Astrocyte of the spinal cord (primary cell): ENCODE measurements around the gene KDM6B.

ENCODE experiments used
- DNase-seq: peaks from one replicate; pipeline ENCODE4 v3.0.0; 2011; ENCODE audit warnings: low read depth, low spot score
- H3K4me3 ChIP-seq: 2 replicates; pipeline ENCODE4 v1.5.1; 2011; ENCODE audit warnings: low read depth, mild to moderate bottlenecking, low read length, moderate library complexity
- CTCF ChIP-seq: IDR thresholded peaks from 2 replicates; pipeline ENCODE4 v1.5.1; 2012; ENCODE audit warnings: low read depth, mild to moderate bottlenecking, low read length, inconsistent platforms
- in situ Hi-C: cut with HindIII; loops from 2 replicates; pipeline ENCODE4 v1.10.0; 2017; ENCODE audit warnings: low sequenced_read_pairs

KDM6B gene

DNA sequence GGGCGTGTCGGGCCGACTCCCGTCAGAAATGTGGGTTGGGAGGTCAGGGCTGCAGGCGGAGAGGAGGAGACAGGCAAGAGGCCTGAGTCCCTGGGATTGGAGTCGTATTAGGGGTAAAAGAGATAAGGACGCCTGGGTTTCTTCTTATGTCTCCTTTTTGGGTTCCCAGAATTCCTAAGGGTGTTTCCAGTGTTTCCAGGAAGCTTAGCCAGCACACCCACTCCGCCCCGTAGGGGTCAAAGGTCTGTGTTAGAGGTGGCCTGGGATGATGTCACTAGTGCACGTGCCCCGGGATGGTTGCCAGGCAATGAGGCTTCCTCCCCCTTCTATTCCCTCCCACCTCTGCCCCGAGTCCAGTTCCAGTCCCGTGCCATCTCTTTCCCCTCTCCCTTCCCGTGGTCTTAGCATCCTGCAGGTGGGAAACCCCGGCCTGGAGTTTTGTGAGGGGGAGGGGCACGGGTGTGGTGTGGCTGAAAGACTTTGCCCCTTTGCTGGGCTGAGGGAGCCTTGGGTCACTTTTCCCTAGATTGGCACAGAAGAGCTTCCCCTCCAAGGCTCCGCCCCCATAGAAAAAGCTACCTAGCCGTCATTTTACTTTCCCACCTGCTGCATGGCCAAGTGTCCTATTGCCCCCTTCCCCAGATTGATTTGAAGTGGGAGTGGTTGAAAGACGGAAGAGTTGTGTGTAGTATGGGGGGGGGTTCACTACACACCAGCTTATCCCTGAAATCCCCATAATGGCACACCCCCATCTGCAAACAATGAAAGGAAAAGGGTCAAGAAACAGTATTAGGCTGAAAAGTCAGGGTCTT is 2.8 kb downstream of the KDM6B start:
- peak overlapping the region; percentile 74 for H3K4me3 ChIP-seq
- in situ Hi-C loops, result no loop called here
- no peak for TF ChIP-seq CTCF
- DNase-seq, result peak; percentile 91

GRCh38 chr17:7837408-7838088 is 3.5 kb downstream of the KDM6B start:
- H3K4me3 ChIP-seq, result peak overlapping the region; percentile 74
- DNase-seq, result peak; percentile 12
- TF ChIP-seq CTCF, result no peak
- in situ Hi-C loops, result no loop called here

DNA sequence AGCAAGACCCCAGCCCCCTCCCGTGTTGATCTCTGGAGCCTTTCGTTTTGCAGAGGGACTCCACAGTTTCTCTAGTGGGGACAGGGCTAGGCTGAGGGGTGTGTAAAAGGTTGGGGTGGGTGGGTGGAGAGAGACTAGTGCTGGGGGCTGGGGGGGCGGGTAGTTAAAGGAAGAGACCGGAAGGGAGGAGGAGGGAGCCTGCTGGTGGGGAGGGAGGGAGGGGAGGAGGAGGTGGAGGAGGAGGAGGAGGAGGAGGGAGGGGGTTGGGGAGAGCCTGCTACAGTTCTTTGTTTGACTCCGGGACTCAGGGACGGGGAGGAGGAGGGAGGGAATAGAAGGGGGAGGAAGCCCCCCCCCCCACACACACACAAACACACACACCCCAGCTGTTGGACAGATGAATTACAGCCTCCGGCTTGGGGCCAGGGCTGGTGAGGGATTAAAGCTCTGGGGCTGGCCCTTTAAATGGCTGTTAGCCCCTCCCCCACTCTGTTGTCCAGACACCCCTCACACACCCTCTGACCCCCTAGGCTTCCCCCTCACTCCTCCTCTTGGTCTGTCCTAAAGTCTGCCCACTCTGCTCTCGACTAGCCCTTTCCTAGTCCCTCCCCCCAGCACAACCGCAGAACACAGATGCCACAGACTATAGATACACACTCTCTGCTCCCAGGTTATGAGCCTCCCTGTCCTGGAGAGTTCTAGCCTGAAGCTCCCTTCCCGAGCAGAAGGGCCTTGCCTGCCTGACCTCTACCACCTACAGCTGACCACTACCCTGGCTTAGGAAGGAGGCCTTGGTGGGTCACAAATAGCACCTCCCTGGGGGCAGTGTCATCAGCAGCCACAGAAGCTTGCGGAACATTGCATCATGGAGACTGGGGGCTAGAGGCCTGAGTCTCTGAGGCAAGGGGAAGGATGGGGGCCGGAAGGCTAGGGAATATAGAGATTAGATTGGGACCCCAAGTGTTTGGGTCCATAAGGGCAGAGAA is 4.4 kb downstream of the KDM6B start:
- peak; percentile 56 for DNase-seq
- peak overlapping the region; percentile 74 for H3K4me3 ChIP-seq
- in situ Hi-C loops, result no loop called here
- TF ChIP-seq CTCF, result no peak

GRCh38 chr17:7839190-7839875 is 5.3 kb downstream of the KDM6B start:
- TF ChIP-seq CTCF, result no peak
- H3K4me3 ChIP-seq, result peak overlapping the region; percentile 74
- DNase-seq, result no peak
- in situ Hi-C loops, result no loop called here

- no peak for TF ChIP-seq CTCF
- no peak overlapping the region for H3K4me3 ChIP-seq
- DNase-seq, result peak; percentile 23
- in situ Hi-C loops, result no loop called here
These were observed 5.9 kb downstream of the KDM6B start for GRCh38 chr17:7839876-7840261.

DNA sequence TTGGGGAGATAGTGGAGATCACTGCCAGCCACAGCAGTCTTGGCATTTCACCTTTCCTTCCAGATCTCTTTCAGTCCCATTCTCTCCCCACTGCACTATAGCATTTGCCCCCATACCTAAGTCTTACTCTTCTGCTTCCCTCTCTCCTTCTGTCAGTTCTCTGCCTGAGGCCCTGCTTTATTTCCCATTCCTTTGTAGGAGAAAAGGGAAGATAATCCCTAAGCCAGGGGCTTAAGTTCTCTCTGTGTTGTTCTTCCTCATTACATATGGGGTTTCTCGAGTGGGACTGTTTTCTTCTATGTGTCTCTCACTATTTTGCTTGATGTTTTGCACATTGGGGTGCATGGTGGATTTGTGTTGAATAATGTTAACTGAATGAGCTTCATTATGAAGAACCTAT is 6.4 kb downstream of the KDM6B start:
- H3K4me3 ChIP-seq, result no peak overlapping the region
- in situ Hi-C loops, result no loop called here
- TF ChIP-seq CTCF, result no peak
- no peak for DNase-seq
